HepG2 (cell line): ENCODE measurements around the gene TOLLIP. TPM values are rescaled to one million over a fixed set of nuclear protein-coding genes. Genes with fewer than 3 reads are reported as not detected.

Source experiments
- ATAC-seq: fragments of 200-7000 bp; cut with Tn5 transposase; 3 replicates; pipeline ENCODE4 v1.9.1; 2020; ENCODE audit warnings: mild to moderate bottlenecking, moderate library complexity
- BruUV-seq: library from RNA; stranded (reverse); fragments of 400-500 nt; replicated peaks from 2 replicates; lab custom pipeline; 2021; lab: Mats Ljungman, UMichigan
- CTCF ChIA-PET: fragments of 300-600 bp; formaldehyde crosslinking; extraction: SDS; loops from one replicate; lab custom pipeline; 2021; ENCODE audit warnings: low total read pairs, inconsistent platforms, low intra/inter-chr PET ratio; lab: Yijun Ruan, JAX
- POLR2A ChIA-PET: fragments of 350-600 bp; sonication (Branson Sonifier 250); formaldehyde crosslinking; loops from one replicate; lab custom pipeline; 2020; ENCODE audit warnings: antibody characterized with exemption, inconsistent platforms; lab: Yijun Ruan, JAX
- DNase-seq: peaks from one replicate; pipeline ENCODE4 v3.0.0-alpha.2; 2015; ENCODE audit warnings: low spot score
- FAIRE-seq: peaks from 3 replicates; lab custom pipeline; 2011; peaks lifted over from hg19 to GRCh38; lab: Jason Lieb, UNC
- H2AFZ ChIP-seq: one replicate; pipeline ENCODE4 v1.6.1; 2011; ENCODE audit warnings: low read length, inconsistent platforms
- H3K27ac ChIP-seq: fragments of 300-600 bp; 3 replicates; pipeline ENCODE4 v1.8.0; 2011; ENCODE audit warnings: mixed run types, mild to moderate bottlenecking, mixed read lengths, low read length, inconsistent platforms; ENCODE audit not compliant: insufficient read depth; ENCODE audit errors: extremely low read length
- H3K27me3 ChIP-seq, 2 experiments: fragments of 200-600 bp in 1 of 2; 2 replicates in 1 of 2; 3 replicates in 1 of 2; pipeline versions ENCODE4 v1.6.0 to v1.8.0; 2011; ENCODE audit warnings: low read length in 2 of 2, mild to moderate bottlenecking in 2 of 2, moderate library complexity in 2 of 2, inconsistent platforms in 1 of 2; ENCODE audit not compliant: insufficient read depth in 2 of 2, control insufficient read depth in 1 of 2
- H3K36me3 ChIP-seq, 2 experiments: fragments of 200-600 bp in 1 of 2; replicated peaks in 1 of 2; 2 replicates in 1 of 2; 3 replicates in 1 of 2; pipeline versions ENCODE4 v1.5.1 to v1.8.0; 2011; ENCODE audit warnings: low read length in 2 of 2, inconsistent platforms in 1 of 2; ENCODE audit not compliant: insufficient read depth in 2 of 2, control insufficient read depth in 1 of 2
- H3K4me1 ChIP-seq: 2 replicates; pipeline ENCODE4 v1.5.1; 2012; ENCODE audit warnings: low read length, inconsistent platforms; ENCODE audit not compliant: insufficient read depth
- H3K4me2 ChIP-seq: 2 replicates; pipeline ENCODE4 v1.6.0; 2011; ENCODE audit warnings: low read depth, low read length, inconsistent platforms
- H3K4me3 ChIP-seq, 3 experiments: fragments of 200-600 bp in 1 of 3; sonication (generic), shearing (Covaris generic) in 1 of 3; replicated peaks in 1 of 3; 2 replicates each; pipeline ENCODE4 v1.5.1; 2011 to 2016; ENCODE audit warnings: low read length in 3 of 3, inconsistent platforms in 2 of 3, low read depth in 2 of 3, mild to moderate bottlenecking in 2 of 3, control low read depth in 1 of 3, mixed read lengths in 1 of 3; ENCODE audit not compliant: insufficient read depth in 1 of 3
- H3K79me2 ChIP-seq: one replicate; pipeline ENCODE4 v1.6.1; 2011; ENCODE audit warnings: low read length, inconsistent platforms; ENCODE audit not compliant: insufficient read depth
- H3K9ac ChIP-seq: 2 replicates; pipeline ENCODE4 v1.6.0; 2011; ENCODE audit warnings: mild to moderate bottlenecking, low read depth, low read length, inconsistent platforms; ENCODE audit not compliant: insufficient read depth
- H3K9me3 ChIP-seq: 2 replicates; pipeline ENCODE4 v1.5.1; 2012; ENCODE audit warnings: mild to moderate bottlenecking, low read length
- H4K20me1 ChIP-seq: 2 replicates; pipeline ENCODE4 v1.6.0; 2011; ENCODE audit warnings: inconsistent platforms, mild to moderate bottlenecking, low read length, moderate library complexity; ENCODE audit not compliant: insufficient read depth
- ATF3 ChIP-seq: sonication (generic); formaldehyde crosslinking; IDR thresholded peaks from 2 replicates; pipeline ENCODE4 v1.4.0; 2020; ENCODE audit warnings: missing genetic modification reagents
- ATF7-NPFF ChIP-seq: sonication (generic); formaldehyde crosslinking; IDR thresholded peaks from 2 replicates; pipeline ENCODE4 v1.8.1; 2023; ENCODE audit warnings: mild to moderate bottlenecking, low read depth, missing genetic modification reagents, moderate library complexity
- CERS6 ChIP-seq: sonication (generic); formaldehyde crosslinking; IDR thresholded peaks from 2 replicates; pipeline ENCODE4 v1.5.0; 2020; ENCODE audit warnings: missing genetic modification reagents
- HMG20A ChIP-seq: IDR thresholded peaks from 2 replicates; pipeline ENCODE4 v1.6.1; 2016; ENCODE audit warnings: borderline replicate concordance
- MEIS2 ChIP-seq: sonication (generic); formaldehyde crosslinking; IDR thresholded peaks from 2 replicates; pipeline ENCODE4 v1.9.0; 2021; ENCODE audit warnings: mild to moderate bottlenecking, missing genetic modification reagents
- PCBP2 ChIP-seq: fragments of 200-400 bp; formaldehyde crosslinking; optimal IDR thresholded peaks from 2 replicates; pipeline ENCODE3; 2018; ENCODE audit warnings: low read length, low read depth; ENCODE audit not compliant: poor library complexity, severe bottlenecking
- SMYD3 ChIP-seq: sonication (generic); formaldehyde crosslinking; IDR thresholded peaks from 2 replicates; pipeline ENCODE4 v1.8.1; 2023; ENCODE audit warnings: mild to moderate bottlenecking, missing genetic modification reagents
- ZNF224 ChIP-seq: sonication (generic); formaldehyde crosslinking; IDR thresholded peaks from 2 replicates; pipeline ENCODE4 v1.5.0; 2020; ENCODE audit warnings: mild to moderate bottlenecking, missing genetic modification reagents
- ZNF234 ChIP-seq: sonication (generic); formaldehyde crosslinking; conservative IDR thresholded peaks from 2 replicates; pipeline ENCODE4 v1.5.1; 2020; ENCODE audit warnings: mild to moderate bottlenecking, missing genetic modification reagents
- ZNF367 ChIP-seq: sonication (generic); formaldehyde crosslinking; IDR thresholded peaks from 2 replicates; pipeline ENCODE4 v1.4.0; 2020; ENCODE audit warnings: missing genetic modification reagents, borderline replicate concordance
- ZNF607 ChIP-seq: sonication (generic); formaldehyde crosslinking; IDR thresholded peaks from 2 replicates; pipeline ENCODE4 v1.5.1; 2020; ENCODE audit warnings: missing genetic modification reagents, mild to moderate bottlenecking, borderline replicate concordance
- WGBS: methylation state at CpG from one replicate; pipeline ENCODE4 v1.1.6; 2017; ENCODE audit warnings: low lambda C conversion rate; 5-methylcytosine and 5-hydroxymethylcytosine counted together
- in situ Hi-C: cut with HindIII; loops from 2 replicates; pipeline ENCODE4 v1.10.0; 2017; ENCODE audit warnings: low pct_unique_long_range_greater_than_20kb; ENCODE audit not compliant: extremely low pct_ligation_motif_present
- intact Hi-C: fragments of 100-400 bp; cut with micrococcal nuclease; formaldehyde crosslinking; loops from one replicate; pipeline ENCODE4 v1.10.0; 2022; ENCODE audit not compliant: unreplicated experiment
- polyA plus RNA-seq, 8 experiments: library from polyadenylated mRNA; depleted of rRNA in 3 of 8; stranded (reverse) in 7 of 8; unstranded in 1 of 8; fragments of >200 nt; fragmentation: Illumina TruSeq in 4 of 8; extraction: Trizol in 4 of 8; gene quantifications; 2 replicates each; pipeline versions ENCODE4 v1.2.1 to v1.2.3, GENCODE V29; 2011 to 2016; ENCODE audit warnings: low read depth in 4 of 8, missing spikeins in 1 of 8, mixed read lengths in 1 of 8; ENCODE audit not compliant: insufficient read depth in 1 of 8
- total RNA-seq, 5 experiments: library from RNA; depleted of rRNA; stranded (reverse); fragments of >200 nt; fragmentation: Illumina TruSeq; extraction: Trizol; gene quantifications; 2 replicates each; pipeline ENCODE4 v1.2.3, GENCODE V29; 2016; ENCODE audit warnings: low read depth in 1 of 5

The TOLLIP gene
- total and polyA plus RNA-seq, 2 of the 13 experiments (the other 11 are each of a cell fraction or from before 2014, with no cell fraction given) = 25.9 to 47.5 TPM

GRCh38 chr11:1283906-1284305, 25.5 kb downstream of the TOLLIP start:
- H3K4me1 ChIP-seq = no peaks in the 10 kb centered on the region
- H3K9me3 ChIP-seq = no peaks in the 10 kb centered on the region
- no TSS peak for BruUV-seq
- TF ChIP-seq ZNF224 (CRISPR knock-in tag) (no peak), ZNF607 (CRISPR knock-in tag) (no peak), HMG20A (CRISPR knock-in tag) (no peak), ATF3 (CRISPR knock-in tag) (no peak), ATF7-NPFF (CRISPR knock-in tag) (no peak), ZNF234 (CRISPR knock-in tag) (no peak), CERS6 (CRISPR knock-in tag) (no peak), SMYD3 (CRISPR knock-in tag) (no peak), PCBP2 (no peak), MEIS2 (CRISPR knock-in tag) (no peak), ZNF367 (CRISPR knock-in tag) (no peak)
- H3K36me3 ChIP-seq = peaks cover 47 to 71% of the 10 kb centered on the region in 2 experiments; a peak in 4 of 5 replicates
- intact Hi-C loops (no loop called here), in situ Hi-C loops (no loop called here)
- no peak overlapping the region for H3K4me3 ChIP-seq
- no peak for ATAC-seq
- no peak for DNase-seq
- H3K4me2 ChIP-seq = no peak overlapping the region
- no peaks in the 10 kb centered on the region; a peak in 1 of 5 replicates for H3K27me3 ChIP-seq
- no peak overlapping the region for H3K27ac ChIP-seq
- CTCF ChIA-PET = no interaction called here
- POLR2A ChIA-PET = no interaction called here
- H4K20me1 ChIP-seq = no peaks in the 10 kb centered on the region
- no peaks in the 10 kb centered on the region for H3K79me2 ChIP-seq
- H2AFZ ChIP-seq = no peak overlapping the region
- no peak for FAIRE-seq
- WGBS = 92% methylated on average over 4 of the region's 8 CpGs
- no peak overlapping the region for H3K9ac ChIP-seq
